ENCODE results near the gene EDNRB.
"Not testable (repeated sequence)": the region's sequence is repeated elsewhere in the genome, so short reads cannot be mapped to it uniquely, and the experiment has no call there.

EDNRB gene

DNA sequence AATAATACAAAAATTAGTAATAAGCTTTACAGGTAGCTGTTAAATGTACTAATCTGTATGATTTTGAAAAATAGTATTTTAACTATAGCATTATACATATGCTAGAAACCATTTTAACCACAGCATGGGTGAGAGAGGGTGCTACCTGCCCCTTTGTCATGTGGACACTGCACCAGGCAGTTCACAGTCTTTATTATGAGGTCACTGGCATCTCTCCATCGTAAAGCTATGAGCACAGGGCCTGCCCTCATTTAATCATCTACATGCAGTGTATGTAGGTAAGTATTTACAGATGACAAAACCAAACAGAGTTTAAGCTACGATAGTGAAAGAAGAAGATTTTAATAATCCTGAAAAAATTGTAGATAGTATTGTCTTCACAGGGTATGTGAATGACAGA, 21.7 kb downstream of the EDNRB start:
- DNase-seq (ENCODE audit: low read depth, low spot score) = no peak

GRCh38 chr13:77896536-77896935, 22.1 kb downstream of the EDNRB start:
- no peak for DNase-seq (ENCODE audit: low read depth, low spot score)

DNA sequence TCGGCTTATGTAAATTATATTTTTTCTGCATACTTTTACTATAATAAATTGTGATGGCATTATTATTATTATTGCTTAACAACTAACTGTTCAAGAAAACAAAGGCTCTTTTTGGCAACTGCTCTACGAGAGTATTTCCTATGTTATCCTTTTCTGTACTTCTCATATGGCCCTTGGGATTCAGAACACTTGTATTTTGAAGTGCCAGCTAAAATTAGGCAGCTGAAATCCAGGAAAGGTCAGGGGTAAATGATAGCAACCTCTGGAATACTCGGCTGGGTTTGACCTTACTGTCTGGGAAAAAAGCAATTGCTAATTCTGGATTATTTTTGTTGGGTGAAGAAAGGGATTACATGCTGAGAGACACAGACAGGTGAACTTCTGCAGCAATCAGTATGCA, 23.9 kb downstream of the EDNRB start:
- DNase-seq (ENCODE audit: low read depth, low spot score) = no peak

DNA sequence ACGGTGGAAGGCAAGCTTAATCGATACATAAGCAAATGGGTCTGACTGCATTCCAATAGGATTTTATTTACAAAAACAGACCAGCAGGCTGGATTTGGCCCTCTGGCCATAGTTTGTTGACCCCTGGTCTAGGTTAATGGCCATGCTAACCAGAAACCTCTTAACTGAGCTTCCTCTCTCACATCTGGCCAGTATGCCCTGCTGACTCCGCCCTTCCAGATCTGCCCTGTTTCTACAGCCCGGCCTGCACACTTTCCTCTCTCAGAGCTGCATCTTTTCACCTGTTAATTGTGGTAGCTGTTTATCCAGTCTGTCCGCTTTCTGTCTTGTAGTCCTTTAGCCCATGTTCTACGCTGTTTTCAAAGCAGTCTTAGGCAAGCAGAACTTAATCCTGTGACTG, 25.6 kb downstream of the EDNRB start:
- DNase-seq (ENCODE audit: low read depth, low spot score) = no peak

DNA sequence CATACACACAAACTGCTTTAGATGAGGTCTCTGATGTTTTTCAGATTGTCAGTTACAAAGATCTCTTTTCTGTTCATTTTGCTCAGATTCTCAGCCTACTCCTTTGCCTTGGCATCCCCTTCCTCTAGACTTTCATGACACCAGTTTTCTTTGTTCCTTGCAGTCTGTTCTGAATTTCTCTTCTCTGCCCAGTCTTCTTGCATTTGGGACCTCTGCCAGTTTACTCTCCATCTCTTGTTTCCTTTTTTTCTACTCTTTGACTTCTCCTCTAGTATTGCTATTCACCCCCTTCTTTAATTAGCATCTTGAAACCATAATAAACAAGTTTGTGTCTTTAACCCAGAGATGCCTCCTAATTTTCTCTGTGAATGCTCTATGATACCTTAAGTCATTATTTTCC, 26.1 kb downstream of the EDNRB start:
- no peak for DNase-seq (ENCODE audit: low read depth, low spot score)

- no peak for DNase-seq (ENCODE audit: low read depth, low spot score)
Observed at GRCh38 chr13:77891486-77891885, 27.1 kb downstream of the EDNRB start.

- DNase-seq (ENCODE audit: low read depth, low spot score) = no peak
Observed at GRCh38 chr13:77891041-77891440, 27.6 kb downstream of the EDNRB start.

GRCh38 chr13:77883328-77883727, 35.3 kb downstream of the EDNRB start:
- DNase-seq (ENCODE audit: low read depth, low spot score) = no peak

- no peak for DNase-seq (ENCODE audit: low read depth, low spot score)
Observed at GRCh38 chr13:77878190-77878589, 40.4 kb downstream of the EDNRB start.

DNA sequence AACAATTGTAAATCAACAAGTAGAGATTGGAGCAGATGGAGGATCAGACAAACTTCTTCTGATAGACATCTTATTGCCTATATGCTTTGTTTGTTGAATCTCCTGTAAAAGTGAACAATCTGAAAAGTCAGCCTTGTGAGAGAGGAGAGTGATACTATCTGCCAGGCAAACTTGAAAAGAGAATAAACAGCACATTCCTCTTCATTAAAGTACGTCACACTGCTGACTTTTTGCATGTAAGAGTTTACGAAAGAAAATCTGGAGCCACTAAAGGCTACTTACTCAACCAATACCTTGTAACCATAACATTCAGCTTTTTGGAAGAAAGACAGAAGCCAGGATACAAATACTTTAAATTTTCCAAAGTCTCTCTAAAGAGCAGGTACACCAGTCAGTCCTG, 42.5 kb downstream of the EDNRB start:
- no peak for DNase-seq (ENCODE audit: low read depth, low spot score)

GRCh38 chr13:77874406-77874805, 44.2 kb downstream of the EDNRB start:
- DNase-seq (ENCODE audit: low read depth, low spot score) = no peak

- no peak for DNase-seq (ENCODE audit: low read depth, low spot score)
Observed at GRCh38 chr13:77872995-77873394, 45.6 kb downstream of the EDNRB start.

DNA sequence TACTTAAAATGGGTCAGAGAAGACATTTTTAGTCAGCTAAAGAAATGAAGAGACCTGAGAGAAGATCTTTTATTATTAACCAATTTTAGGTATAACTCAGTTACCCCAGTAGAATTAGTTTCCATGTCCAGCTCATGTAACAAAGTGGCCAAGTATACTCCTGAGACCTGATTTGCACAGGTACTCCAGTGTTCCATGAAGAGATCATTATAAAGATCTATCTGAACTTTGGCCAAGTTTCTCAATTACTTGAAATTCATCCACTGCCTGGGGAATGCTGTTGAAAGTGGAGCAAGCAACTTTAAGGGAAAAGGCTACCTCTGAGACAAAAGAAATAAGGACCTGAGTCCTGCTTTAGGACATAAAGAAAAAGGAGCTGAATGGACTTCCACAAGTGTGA, 47.0 kb downstream of the EDNRB start:
- no peak for DNase-seq (ENCODE audit: low read depth, low spot score)

DNA sequence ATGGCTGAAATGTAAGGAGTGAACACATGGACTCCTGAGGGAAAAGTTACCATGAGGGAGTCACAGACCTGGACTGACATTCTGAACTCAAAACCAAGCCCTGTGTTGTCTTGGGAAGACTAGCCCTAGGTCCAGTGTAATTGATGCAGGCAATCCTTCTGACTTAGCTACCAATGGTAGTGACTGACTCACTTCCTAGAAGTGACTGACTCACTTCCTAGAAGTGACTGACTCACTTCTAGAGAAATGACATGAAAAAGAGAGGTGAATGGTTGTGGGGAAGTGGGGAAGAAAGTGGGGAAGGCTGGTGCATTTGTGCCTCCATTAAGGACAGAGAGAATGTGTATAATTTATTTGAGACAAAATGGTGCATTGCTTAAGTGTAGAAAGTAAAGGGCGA, 49.9 kb downstream of the EDNRB start:
- no peak for DNase-seq (ENCODE audit: low read depth, low spot score)

DNA sequence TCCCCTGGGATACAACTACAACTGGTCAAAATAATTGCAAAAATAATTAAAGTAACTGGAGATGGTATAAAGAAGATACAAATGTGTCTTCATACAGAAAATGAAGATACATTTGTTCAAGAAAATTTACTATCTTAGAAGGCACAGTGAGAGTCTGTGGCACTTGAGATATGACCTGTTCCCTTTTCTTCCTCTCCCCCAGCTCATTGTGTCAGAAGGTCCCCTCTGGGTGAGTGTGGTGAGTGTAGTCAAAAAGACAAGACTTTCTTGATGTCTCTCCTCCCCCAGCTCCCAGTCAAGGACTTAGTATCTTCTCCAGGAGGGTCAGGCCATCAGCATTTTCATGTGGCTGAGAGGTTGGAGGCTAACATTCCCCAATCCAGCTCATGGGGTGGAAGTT, 51.7 kb downstream of the EDNRB start:
- no peak for DNase-seq (ENCODE audit: low read depth, low spot score)

- no peak for DNase-seq (ENCODE audit: low read depth, low spot score)
Observed at GRCh38 chr13:77865622-77866021, 53.0 kb downstream of the EDNRB start.

DNA sequence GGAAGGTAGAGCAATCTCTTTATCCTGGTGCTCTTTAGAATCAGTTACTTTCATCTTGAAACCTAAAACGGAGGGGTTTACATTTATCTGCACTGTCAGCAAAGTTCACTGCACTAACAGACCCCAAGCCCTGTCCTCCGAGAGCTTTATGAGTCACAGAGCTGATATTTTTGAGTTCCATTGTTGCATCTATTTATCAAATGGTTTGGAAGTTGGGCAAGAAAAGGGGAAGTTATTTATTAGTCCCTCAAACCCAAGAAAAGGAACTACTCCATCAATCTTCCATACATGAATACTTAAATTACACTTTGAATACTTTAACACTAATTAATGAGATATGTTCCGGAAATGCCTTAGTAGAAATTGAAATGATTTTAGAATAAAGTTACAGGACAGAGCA, 55.5 kb downstream of the EDNRB start:
- DNase-seq (ENCODE audit: low read depth, low spot score) = no peak

- no peak for DNase-seq (ENCODE audit: low read depth, low spot score)
Observed at GRCh38 chr13:77861741-77862140, 56.9 kb downstream of the EDNRB start.

GRCh38 chr13:77860507-77860981, 58.1 kb downstream of the EDNRB start:
- DNase-seq (ENCODE audit: low read depth, low spot score) = no peak

DNA sequence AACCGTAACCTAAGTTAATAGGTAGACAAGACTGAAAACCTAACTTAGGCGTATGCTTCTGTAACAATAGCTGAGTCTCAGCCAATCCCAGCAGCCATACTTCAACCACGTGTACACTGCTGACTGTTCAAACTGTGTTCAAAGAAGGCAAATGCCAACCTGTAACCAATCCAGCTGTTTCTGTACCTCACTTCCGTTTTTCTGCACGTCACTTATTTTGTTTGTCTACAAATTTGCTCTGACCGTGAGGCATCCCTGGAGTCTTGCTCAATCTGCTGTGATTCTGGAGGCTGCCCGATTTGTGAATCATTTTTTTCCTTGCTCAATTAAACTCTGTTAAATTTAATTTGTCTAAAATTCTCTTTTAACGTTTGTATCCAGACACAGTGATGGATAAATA, 59.2 kb downstream of the EDNRB start:
- no peak for DNase-seq (ENCODE audit: low read depth, low spot score)

DNA sequence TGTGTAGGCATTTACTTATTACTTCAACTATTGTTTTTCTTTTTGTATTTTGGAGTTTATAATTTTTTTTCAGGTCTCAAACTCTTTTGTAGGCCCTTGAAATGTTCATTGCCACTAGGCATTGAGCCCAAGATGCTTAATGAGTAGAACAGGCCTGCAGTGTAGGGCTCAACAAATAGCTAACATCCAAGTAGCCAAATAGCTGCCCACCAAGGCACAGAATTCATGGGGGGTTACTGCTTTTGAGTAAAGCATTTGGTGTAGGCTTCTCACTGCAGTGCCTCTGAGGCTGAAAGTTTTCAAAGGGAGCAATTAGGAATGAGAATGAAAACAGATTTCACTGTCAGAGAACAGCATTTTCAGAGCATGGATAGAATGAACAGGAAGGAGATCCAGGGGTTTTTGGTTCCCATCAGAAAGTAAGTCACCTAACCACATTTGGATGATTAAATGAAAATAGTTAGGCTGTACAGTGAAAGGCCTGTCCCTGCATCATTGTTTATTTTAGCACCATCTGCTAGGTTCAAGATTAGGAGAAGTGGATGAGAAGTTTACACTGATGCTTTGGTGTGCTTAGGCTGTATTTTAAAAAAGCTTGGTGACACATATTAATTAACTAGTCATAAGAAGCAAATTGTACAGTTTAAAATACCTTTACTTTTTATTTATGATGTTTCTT, 61.0 kb downstream of the EDNRB start:
- DNase-seq (ENCODE audit: low read depth, low spot score) = no peak

- DNase-seq (ENCODE audit: low read depth, low spot score) = no peak
Observed at GRCh38 chr13:77853703-77854102, 64.9 kb downstream of the EDNRB start.

DNA sequence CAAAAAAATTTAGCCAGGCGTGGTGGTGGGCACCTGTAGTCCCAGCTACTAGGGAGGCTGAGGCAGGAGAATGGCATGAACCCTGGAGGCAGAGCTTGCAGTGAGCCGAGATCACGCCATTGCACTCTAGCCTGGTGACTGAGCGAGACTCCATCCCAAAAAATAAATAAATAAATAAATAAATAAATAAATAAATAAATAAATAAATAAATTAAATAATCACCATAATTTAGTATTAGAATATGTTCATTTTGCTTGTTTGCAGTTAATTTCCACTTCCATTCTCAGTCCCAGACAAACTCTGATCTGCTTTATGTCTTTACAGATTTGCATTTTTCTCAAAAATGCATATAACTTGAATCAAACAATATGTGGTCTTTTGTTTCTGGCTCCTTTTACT, 70.6 kb downstream of the EDNRB start:
- DNase-seq (ENCODE audit: low read depth, low spot score) = not testable (repeated sequence)

GRCh38 chr13:77846173-77846572, 72.5 kb downstream of the EDNRB start:
- no peak for DNase-seq (ENCODE audit: low read depth, low spot score)

All from smooth muscle cell of the brain vasculature (primary cell).